ENCODE data around the gene EEIG1. TPM values are rescaled to one million over a fixed set of nuclear protein-coding genes. Genes with fewer than 3 reads are reported as not detected.

The EEIG1 gene
- total RNA-seq, 1 experiment from 2014 or later = 17.5 TPM

- DNase-seq (ENCODE audit: unreplicated experiment) = no peak
- Mint-ChIP-seq H3K9me3 (ENCODE audit: unreplicated experiment) (no peaks in the 10 kb centered on the region), H3K4me1 (ENCODE audit: insufficient read depth, unreplicated experiment) (peaks cover 35% of the 10 kb centered on the region), H3K27me3 (ENCODE audit: insufficient read depth, unreplicated experiment) (no peaks in the 10 kb centered on the region), H3K4me3 (ENCODE audit: unreplicated experiment) (no peak overlapping the region), H3K36me3 (ENCODE audit: insufficient read depth, unreplicated experiment) (peaks cover 12% of the 10 kb centered on the region), H3K27ac (ENCODE audit: low read depth, unreplicated experiment) (peak overlapping the region; percentile 83)
- BruUV-seq (replicated peaks) = no TSS peak
- TF ChIP-seq CTCF (IDR thresholded peaks at IDR 0.05; ENCODE audit: unreplicated experiment) = no peak
- POLR2A ChIA-PET = interaction anchor here (0.7 to 11.1 kb wide), 2 partner anchors 8 to 18 kb away, joined by 3 to 86 read pairs; partner anchors contain the start of gene EEIG1
- CTCF ChIA-PET = interaction anchor here (0.7 to 2.4 kb wide), 7 partner anchors 10 to 74 kb away, joined by 3 to 7 read pairs (median 5); no protein-coding TSS in a partner anchor
- intact Hi-C loops (cut with micrococcal nuclease) = no loop called here
Measured at GRCh38 chr9:127961155-127961490, 19.7 kb downstream of the EEIG1 start.

GRCh38 chr9:127960410-127961154, 20.2 kb downstream of the EEIG1 start:
- intact Hi-C loops (cut with micrococcal nuclease) = no loop called here
- CTCF ChIA-PET = interaction anchor here (0.5 to 2.4 kb wide), 10 partner anchors 9 to 105 kb away, joined by 3 to 7 read pairs (median 4); no protein-coding TSS in a partner anchor
- BruUV-seq (replicated peaks) = no TSS peak
- peaks cover 12% of the 10 kb centered on the region for H3K36me3 Mint-ChIP-seq (ENCODE audit: insufficient read depth, unreplicated experiment)
- peak overlapping the region; percentile 83 for H3K27ac Mint-ChIP-seq (ENCODE audit: low read depth, unreplicated experiment)
- H3K4me3 Mint-ChIP-seq (ENCODE audit: unreplicated experiment) = no peak overlapping the region
- POLR2A ChIA-PET = interaction anchor here (0.7 to 11.1 kb wide), 2 partner anchors 8 to 18 kb away, joined by 3 to 86 read pairs; partner anchors contain the start of gene EEIG1
- no peaks in the 10 kb centered on the region for H3K9me3 Mint-ChIP-seq (ENCODE audit: unreplicated experiment)
- H3K27me3 Mint-ChIP-seq (ENCODE audit: insufficient read depth, unreplicated experiment) = no peaks in the 10 kb centered on the region
- no peak for DNase-seq (ENCODE audit: unreplicated experiment)
- H3K4me1 Mint-ChIP-seq (ENCODE audit: insufficient read depth, unreplicated experiment) = peaks cover 35% of the 10 kb centered on the region
- TF ChIP-seq CTCF (IDR thresholded peaks at IDR 0.05; ENCODE audit: unreplicated experiment) = no peak

GRCh38 chr9:127959841-127960409, 20.9 kb downstream of the EEIG1 start:
- no peak for TF ChIP-seq CTCF (IDR thresholded peaks at IDR 0.05; ENCODE audit: unreplicated experiment)
- H3K9me3 Mint-ChIP-seq (ENCODE audit: unreplicated experiment) = no peaks in the 10 kb centered on the region
- peak overlapping the region; percentile 83 for H3K27ac Mint-ChIP-seq (ENCODE audit: low read depth, unreplicated experiment)
- H3K36me3 Mint-ChIP-seq (ENCODE audit: insufficient read depth, unreplicated experiment) = peaks cover 12% of the 10 kb centered on the region
- H3K27me3 Mint-ChIP-seq (ENCODE audit: insufficient read depth, unreplicated experiment) = no peaks in the 10 kb centered on the region
- POLR2A ChIA-PET = interaction anchor here (11.1 kb wide), 1 partner anchor 19 kb away, joined by 86 read pairs; the partner anchor contains the start of gene EEIG1
- no TSS peak for BruUV-seq (replicated peaks)
- intact Hi-C loops (cut with micrococcal nuclease) = no loop called here
- DNase-seq (ENCODE audit: unreplicated experiment) = no peak
- peaks cover 35% of the 10 kb centered on the region for H3K4me1 Mint-ChIP-seq (ENCODE audit: insufficient read depth, unreplicated experiment)
- CTCF ChIA-PET = interaction anchor here (0.5 to 1.1 kb wide), 4 partner anchors 9 to 150 kb away, joined by 3 to 6 read pairs (median 4); no protein-coding TSS in a partner anchor
- no peak overlapping the region for H3K4me3 Mint-ChIP-seq (ENCODE audit: unreplicated experiment)

- no peaks in the 10 kb centered on the region for H3K9me3 Mint-ChIP-seq (ENCODE audit: unreplicated experiment)
- no peak overlapping the region for H3K4me3 Mint-ChIP-seq (ENCODE audit: unreplicated experiment)
- no peak for TF ChIP-seq CTCF (IDR thresholded peaks at IDR 0.05; ENCODE audit: unreplicated experiment)
- CTCF ChIA-PET = interaction anchor here (0.7 to 1.0 kb wide), 2 partner anchors 76 to 150 kb away, joined by 4 to 7 read pairs; no protein-coding TSS in a partner anchor
- POLR2A ChIA-PET = interaction anchor here (0.6 to 6.0 kb wide), 2 partner anchors 20 to 251 kb away, joined by 3 to 43 read pairs; partner anchors contain the start of gene EEIG1
- H3K27ac Mint-ChIP-seq (ENCODE audit: low read depth, unreplicated experiment) = peak overlapping the region; percentile 83
- no peak for DNase-seq (ENCODE audit: unreplicated experiment)
- H3K27me3 Mint-ChIP-seq (ENCODE audit: insufficient read depth, unreplicated experiment) = no peaks in the 10 kb centered on the region
- no TSS peak for BruUV-seq (replicated peaks)
- H3K4me1 Mint-ChIP-seq (ENCODE audit: insufficient read depth, unreplicated experiment) = peaks cover 37% of the 10 kb centered on the region
- peaks cover 12% of the 10 kb centered on the region for H3K36me3 Mint-ChIP-seq (ENCODE audit: insufficient read depth, unreplicated experiment)
- intact Hi-C loops (cut with micrococcal nuclease) = no loop called here
Measured at GRCh38 chr9:127959398-127959797, 21.4 kb downstream of the EEIG1 start.
